PC-3 (cell line): Measurements from ENCODE around the gene IFT43.

Experiments used
- CTCF ChIP-seq: fragments of 300-600 bp; sonication (generic); conservative IDR thresholded peaks from 2 replicates; pipeline ENCODE4 v1.5.1; 2017; ENCODE audit warnings: antibody characterized with exemption, low read depth, mild to moderate bottlenecking, low read length
- EZH2 ChIP-seq: fragments of 300-600 bp; sonication (generic); IDR thresholded peaks from one replicate; pipeline ENCODE4 v1.6.1; 2017; ENCODE audit warnings: antibody characterized with exemption, mild to moderate bottlenecking, low read length; ENCODE audit not compliant: unreplicated experiment
- EZH2phosphoT487 ChIP-seq: fragments of 300-600 bp; sonication (generic); IDR thresholded peaks from 2 replicates; pipeline ENCODE4 v1.6.1; 2018; ENCODE audit warnings: mild to moderate bottlenecking, antibody characterized with exemption, low read length, borderline replicate concordance

- TF ChIP-seq CTCF (no peak), EZH2 (no peak), EZH2phosphoT487 (no peak)
These were observed 26.4 kb downstream of the IFT43 start for GRCh38 chr14:76011930-76012329.
